Endodermal cell (in vitro differentiated cells): ENCODE measurements around the gene MYO16. TPM values are rescaled to one million over a fixed set of nuclear protein-coding genes. Genes with fewer than 3 reads are reported as not detected.
A peak's percentile ranks its signal among the peaks of the same experiment; 100 is the strongest.

ENCODE experiments used
- DNase-seq: peaks from one replicate; pipeline ENCODE4 v3.0.0-alpha.2; 2017
- H3K27ac ChIP-seq: 2 replicates; pipeline ENCODE4 v1.5.1; 2013; ENCODE audit warnings: mild to moderate bottlenecking, low read depth, low read length, moderate library complexity
- H3K27me3 ChIP-seq: 2 replicates; pipeline ENCODE4 v1.6.1; 2013; ENCODE audit warnings: mild to moderate bottlenecking, low read length, moderate library complexity; ENCODE audit not compliant: insufficient read depth, control insufficient read depth, poor library complexity, severe bottlenecking
- H3K36me3 ChIP-seq: 2 replicates; pipeline ENCODE4 v1.7.0; 2013; ENCODE audit warnings: mild to moderate bottlenecking, low read length, moderate library complexity; ENCODE audit not compliant: control insufficient read depth, insufficient read depth
- H3K4me1 ChIP-seq: one replicate; pipeline ENCODE4 v1.7.0; 2013; ENCODE audit warnings: low read length; ENCODE audit not compliant: control insufficient read depth, insufficient read depth
- H3K4me3 ChIP-seq: 2 replicates; pipeline ENCODE4 v1.5.1; 2013; ENCODE audit warnings: mild to moderate bottlenecking, low read length, moderate library complexity
- H3K9ac ChIP-seq: 2 replicates; pipeline ENCODE4 v1.6.1; 2013; ENCODE audit warnings: mild to moderate bottlenecking, low read length, moderate library complexity; ENCODE audit not compliant: poor library complexity, severe bottlenecking; ENCODE audit errors: extremely low read depth
- H3K9me3 ChIP-seq: 2 replicates; pipeline ENCODE4 v1.6.1; 2013; ENCODE audit warnings: mild to moderate bottlenecking, low read length, moderate library complexity; ENCODE audit not compliant: control insufficient read depth
- H3K27ac Mint-ChIP-seq: 2 replicates; pipeline ENCODE4 v1.8.0; 2020; ENCODE audit warnings: mixed read lengths
- H3K27me3 Mint-ChIP-seq: 2 replicates; pipeline ENCODE4 v1.8.0; 2021; ENCODE audit warnings: mild to moderate bottlenecking, mixed read lengths; ENCODE audit not compliant: insufficient read depth
- H3K36me3 Mint-ChIP-seq: 2 replicates; pipeline ENCODE4 v1.8.0; 2020; ENCODE audit warnings: low read depth, mixed read lengths
- H3K4me1 Mint-ChIP-seq: 2 replicates; pipeline ENCODE4 v1.8.0; 2020; ENCODE audit warnings: mixed read lengths
- H3K4me3 Mint-ChIP-seq: 2 replicates; pipeline ENCODE4 v1.8.0; 2020; ENCODE audit warnings: mild to moderate bottlenecking, moderate library complexity, mixed read lengths
- H3K9me3 Mint-ChIP-seq: 2 replicates; pipeline ENCODE4 v1.8.0; 2020; ENCODE audit warnings: mild to moderate bottlenecking, mixed read lengths
- WGBS, 2 experiments: methylation state at CpG; one replicate each; pipeline versions ENCODE4 v1.1.5 to v1.1.7; 2013; ENCODE audit warnings: missing lambda C conversion rate in 2 of 2, mixed read lengths in 1 of 2; ENCODE audit not compliant: insufficient coverage in 1 of 2, insufficient read length in 1 of 2; 5-methylcytosine and 5-hydroxymethylcytosine counted together
- total RNA-seq, 2 donors: library from RNA; stranded (reverse); fragmentation: NEBNext Ultra II Directional in 1 of 2; extraction: Animal tissue kit (Norgen Biotek cat#: 25700) in 1 of 2; gene quantifications; 2 replicates in 1 of 2; 3 replicates in 1 of 2; pipeline ENCODE4 v1.2.1, GENCODE V29; 2021
- TF ChIP-seq, protein P1 (sequence below): fragments of 200-600 bp; sonication (generic); conservative IDR thresholded peaks from 2 replicates; pipeline ENCODE4 v1.5.0; 2021; ENCODE audit warnings: antibody characterized with exemption, mild to moderate bottlenecking

Gene MYO16
- total RNA-seq, 2 donors from 2014 or later: 0.70 to 1.2 TPM

DNA sequence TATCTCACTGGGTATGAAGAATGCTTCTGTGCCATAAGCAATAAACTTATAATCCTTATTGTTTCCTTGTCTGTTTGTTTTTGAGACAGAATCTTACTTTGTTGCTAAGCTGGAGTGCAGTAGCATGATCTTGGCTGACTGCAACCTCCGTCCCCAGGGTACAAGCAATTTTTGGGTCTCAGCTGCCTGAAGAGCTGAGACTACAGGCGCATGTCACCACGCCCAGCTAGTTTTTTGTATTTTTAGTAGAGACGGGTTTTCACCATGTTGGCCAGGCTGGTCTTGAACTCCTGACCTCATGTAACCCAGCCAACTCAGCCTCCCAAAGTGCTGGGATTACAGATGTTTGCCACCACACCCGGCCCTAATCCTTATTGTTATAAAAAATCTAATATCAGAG is 112.5 kb downstream of the MYO16 start:
- Histone ChIP-seq H3K9ac (no peak overlapping the region), H3K27me3 (no peaks in the 10 kb centered on the region), H3K27ac (no peak overlapping the region), H3K4me3 (peak overlapping the region; percentile 27), H3K9me3 (peaks cover 14% of the 10 kb centered on the region), H3K4me1 (no peaks in the 10 kb centered on the region), H3K36me3 (no peaks in the 10 kb centered on the region)
- H3K36me3 Mint-ChIP-seq: no peaks in the 10 kb centered on the region
- no peak overlapping the region for H3K4me3 Mint-ChIP-seq
- no peak overlapping the region for H3K27ac Mint-ChIP-seq
- WGBS, 2 experiments: 91 to 95% methylated on average over 4 of the region's 5 CpGs
- no peaks in the 10 kb centered on the region for H3K4me1 Mint-ChIP-seq
- TF ChIP-seq, protein P1, sequence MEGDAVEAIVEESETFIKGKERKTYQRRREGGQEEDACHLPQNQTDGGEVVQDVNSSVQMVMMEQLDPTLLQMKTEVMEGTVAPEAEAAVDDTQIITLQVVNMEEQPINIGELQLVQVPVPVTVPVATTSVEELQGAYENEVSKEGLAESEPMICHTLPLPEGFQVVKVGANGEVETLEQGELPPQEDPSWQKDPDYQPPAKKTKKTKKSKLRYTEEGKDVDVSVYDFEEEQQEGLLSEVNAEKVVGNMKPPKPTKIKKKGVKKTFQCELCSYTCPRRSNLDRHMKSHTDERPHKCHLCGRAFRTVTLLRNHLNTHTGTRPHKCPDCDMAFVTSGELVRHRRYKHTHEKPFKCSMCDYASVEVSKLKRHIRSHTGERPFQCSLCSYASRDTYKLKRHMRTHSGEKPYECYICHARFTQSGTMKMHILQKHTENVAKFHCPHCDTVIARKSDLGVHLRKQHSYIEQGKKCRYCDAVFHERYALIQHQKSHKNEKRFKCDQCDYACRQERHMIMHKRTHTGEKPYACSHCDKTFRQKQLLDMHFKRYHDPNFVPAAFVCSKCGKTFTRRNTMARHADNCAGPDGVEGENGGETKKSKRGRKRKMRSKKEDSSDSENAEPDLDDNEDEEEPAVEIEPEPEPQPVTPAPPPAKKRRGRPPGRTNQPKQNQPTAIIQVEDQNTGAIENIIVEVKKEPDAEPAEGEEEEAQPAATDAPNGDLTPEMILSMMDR: no peak
- H3K27me3 Mint-ChIP-seq: peaks cover 1% of the 10 kb centered on the region
- no peak for DNase-seq
- peaks cover 25% of the 10 kb centered on the region for H3K9me3 Mint-ChIP-seq

DNA sequence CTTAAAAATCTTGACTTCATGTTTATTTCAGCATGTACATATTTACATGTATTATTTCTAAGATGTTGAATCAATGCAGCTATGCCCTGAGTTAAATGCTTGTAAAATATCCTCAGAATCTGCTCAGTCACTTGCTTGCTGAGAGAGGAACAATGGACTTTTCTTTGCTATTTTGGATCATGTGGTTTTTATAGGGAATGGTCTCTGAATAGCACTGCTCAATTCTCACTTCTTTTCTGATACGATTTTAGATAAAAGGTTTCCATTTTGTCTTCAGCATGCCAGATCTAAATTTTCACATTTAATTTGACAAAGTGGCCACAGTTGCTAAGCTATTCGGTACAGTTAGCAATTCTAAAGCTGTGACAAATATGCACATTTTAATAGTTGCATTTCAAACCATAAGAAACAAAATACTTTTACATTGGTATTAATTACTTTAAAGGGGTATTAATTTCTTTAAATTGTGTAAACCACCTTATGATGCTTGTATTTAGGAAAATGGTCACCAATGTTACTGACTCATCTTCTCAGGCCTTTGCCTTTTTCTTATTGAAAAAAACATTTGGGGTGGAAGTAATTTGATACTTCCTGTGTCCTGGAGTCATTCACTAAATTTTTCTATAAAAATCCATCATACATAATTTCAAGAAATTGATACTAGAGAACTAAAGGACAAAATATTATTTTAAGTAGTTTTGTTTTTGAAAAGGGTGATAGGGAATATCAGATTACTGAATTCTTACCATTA is 113.5 kb downstream of the MYO16 start:
- Mint-ChIP-seq H3K36me3 (no peaks in the 10 kb centered on the region), H3K4me1 (no peaks in the 10 kb centered on the region), H3K4me3 (no peak overlapping the region), H3K9me3 (peaks cover 24% of the 10 kb centered on the region), H3K27me3 (peaks cover 1% of the 10 kb centered on the region), H3K27ac (no peak overlapping the region)
- no peaks in the 10 kb centered on the region for H3K36me3 ChIP-seq
- peaks cover 14% of the 10 kb centered on the region for H3K9me3 ChIP-seq
- TF ChIP-seq, protein P1: no peak
- no peak overlapping the region for H3K27ac ChIP-seq
- peak overlapping the region; percentile 12 for H3K4me3 ChIP-seq
- no peaks in the 10 kb centered on the region for H3K27me3 ChIP-seq
- DNase-seq: no peak
- no peaks in the 10 kb centered on the region for H3K4me1 ChIP-seq
- no peak overlapping the region for H3K9ac ChIP-seq
- WGBS, 2 experiments: 83 to 89% methylated on average over 2 of the region's 2 CpGs

DNA sequence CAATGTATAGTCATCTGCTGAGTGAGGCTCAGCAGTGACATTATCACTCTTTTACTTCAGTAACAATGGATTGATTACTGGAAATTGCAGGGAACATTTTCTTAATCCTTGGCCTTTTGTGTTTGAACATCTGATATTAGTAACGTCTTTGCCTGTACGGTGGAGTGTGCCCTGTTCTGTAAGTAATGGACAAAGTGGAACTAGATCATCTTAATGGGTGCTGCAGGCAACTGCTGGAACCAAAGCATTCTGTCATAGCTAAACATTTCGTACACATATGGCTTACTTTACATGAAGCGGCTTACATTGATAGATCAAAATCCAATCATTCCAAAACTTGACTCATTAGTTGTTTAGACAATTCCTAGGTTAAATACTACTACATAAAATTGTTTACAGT is 114.1 kb downstream of the MYO16 start:
- H3K9me3 ChIP-seq: peaks cover 14% of the 10 kb centered on the region
- Mint-ChIP-seq H3K36me3 (no peaks in the 10 kb centered on the region), H3K4me1 (no peaks in the 10 kb centered on the region), H3K4me3 (no peak overlapping the region), H3K27me3 (no peaks in the 10 kb centered on the region), H3K9me3 (peaks cover 21% of the 10 kb centered on the region), H3K27ac (no peak overlapping the region)
- H3K4me1 ChIP-seq: no peaks in the 10 kb centered on the region
- H3K36me3 ChIP-seq: no peaks in the 10 kb centered on the region
- H3K4me3 ChIP-seq: no peak overlapping the region
- H3K9ac ChIP-seq: no peak overlapping the region
- no peak overlapping the region for H3K27ac ChIP-seq
- TF ChIP-seq, protein P1: no peak
- 88 to 89% methylated on average over 3 to 4 of the region's 4 CpGs for WGBS, 2 experiments
- H3K27me3 ChIP-seq: no peaks in the 10 kb centered on the region
- DNase-seq: no peak
